AG10803 (cell line): ENCODE data around the gene SPPL2B.
"Not testable (repeated sequence)": the region's sequence is repeated elsewhere in the genome, so short reads cannot be mapped to it uniquely, and the experiment has no call there.

Source experiments
- DNase-seq: peaks from one replicate; pipeline ENCODE4 v3.0.0; 2010; ENCODE audit warnings: low read depth
- H3K4me3 ChIP-seq: 2 replicates; pipeline ENCODE4 v1.5.1; 2011; ENCODE audit warnings: mild to moderate bottlenecking, low read length, control low read depth
- TF ChIP-seq, protein P1 (sequence below): conservative IDR thresholded peaks from 2 replicates; pipeline ENCODE4 v1.5.1; 2011; ENCODE audit warnings: mild to moderate bottlenecking, low read length, control low read depth, inconsistent platforms

Gene SPPL2B

DNA sequence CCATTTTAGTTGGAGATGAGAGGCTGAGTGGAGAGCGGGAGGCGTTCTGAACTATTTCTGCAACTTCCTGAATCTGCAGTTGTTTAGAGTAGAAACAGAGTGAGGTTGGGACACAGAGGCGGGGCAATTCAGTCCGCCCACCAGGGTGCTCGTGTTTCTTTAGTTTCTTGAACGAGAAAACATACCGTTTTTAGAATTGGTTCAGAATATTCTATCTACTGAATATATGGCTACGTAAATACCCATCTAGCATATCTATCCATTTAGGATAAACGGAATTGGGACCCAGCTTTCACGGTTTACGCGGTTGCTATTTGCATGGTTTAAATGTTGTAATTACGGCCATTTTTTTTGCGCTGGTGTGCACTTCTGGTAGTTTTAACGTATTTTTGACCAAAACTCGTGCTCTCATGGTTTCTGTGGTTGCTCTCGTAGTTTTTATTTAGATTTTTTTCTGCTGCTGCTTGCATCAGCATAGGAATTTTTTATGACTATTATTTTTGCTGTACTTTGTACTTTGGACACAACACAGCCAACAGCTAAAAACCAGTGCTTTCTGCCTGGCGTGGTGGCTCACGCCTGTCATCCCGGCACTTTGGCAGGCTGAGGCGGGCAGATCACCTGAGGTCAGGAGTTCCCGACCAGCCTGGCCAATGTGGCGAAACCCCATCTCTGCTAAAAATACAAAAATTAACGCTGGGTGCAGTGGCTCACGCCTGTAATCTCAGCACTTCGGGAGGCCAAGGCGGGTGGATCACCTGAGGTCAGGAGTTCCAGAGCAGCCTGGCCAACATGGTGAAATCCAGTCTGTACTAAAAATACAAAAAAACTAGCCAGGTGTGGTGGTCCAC lies 66.2 kb downstream of the SPPL2B start:
- TF ChIP-seq, protein P1, sequence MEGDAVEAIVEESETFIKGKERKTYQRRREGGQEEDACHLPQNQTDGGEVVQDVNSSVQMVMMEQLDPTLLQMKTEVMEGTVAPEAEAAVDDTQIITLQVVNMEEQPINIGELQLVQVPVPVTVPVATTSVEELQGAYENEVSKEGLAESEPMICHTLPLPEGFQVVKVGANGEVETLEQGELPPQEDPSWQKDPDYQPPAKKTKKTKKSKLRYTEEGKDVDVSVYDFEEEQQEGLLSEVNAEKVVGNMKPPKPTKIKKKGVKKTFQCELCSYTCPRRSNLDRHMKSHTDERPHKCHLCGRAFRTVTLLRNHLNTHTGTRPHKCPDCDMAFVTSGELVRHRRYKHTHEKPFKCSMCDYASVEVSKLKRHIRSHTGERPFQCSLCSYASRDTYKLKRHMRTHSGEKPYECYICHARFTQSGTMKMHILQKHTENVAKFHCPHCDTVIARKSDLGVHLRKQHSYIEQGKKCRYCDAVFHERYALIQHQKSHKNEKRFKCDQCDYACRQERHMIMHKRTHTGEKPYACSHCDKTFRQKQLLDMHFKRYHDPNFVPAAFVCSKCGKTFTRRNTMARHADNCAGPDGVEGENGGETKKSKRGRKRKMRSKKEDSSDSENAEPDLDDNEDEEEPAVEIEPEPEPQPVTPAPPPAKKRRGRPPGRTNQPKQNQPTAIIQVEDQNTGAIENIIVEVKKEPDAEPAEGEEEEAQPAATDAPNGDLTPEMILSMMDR = no peak
- no peak for DNase-seq

GRCh38 chr19:2395293-2395829 lies 66.9 kb downstream of the SPPL2B start:
- not testable (repeated sequence) for H3K4me3 ChIP-seq, DNase-seq

More for the DNA sequence above, 66.2 kb downstream of the SPPL2B start:
- no peak overlapping the region for H3K4me3 ChIP-seq

DNA sequence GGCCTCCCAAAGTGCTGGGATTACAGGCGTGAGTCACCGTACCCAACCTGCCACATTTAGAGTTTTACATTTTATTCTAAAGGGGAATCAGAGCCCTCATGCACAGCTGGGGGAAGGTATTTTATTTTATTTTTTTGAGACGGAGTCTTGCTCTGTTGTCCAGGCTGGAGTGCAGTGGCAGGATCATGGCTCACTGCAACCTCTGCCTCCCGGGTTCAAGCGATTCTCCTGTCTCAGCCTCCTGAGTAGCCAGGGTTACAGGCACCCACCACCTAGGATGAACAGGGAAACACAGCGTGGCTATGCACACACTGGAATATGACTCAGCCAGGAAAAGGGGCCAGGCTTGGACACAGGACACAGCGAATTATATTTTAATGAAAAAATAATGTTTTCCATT lies 68.7 kb downstream of the SPPL2B start:
- H3K4me3 ChIP-seq, DNase-seq: not testable (repeated sequence)

GRCh38 chr19:2398735-2399305 lies 70.3 kb downstream of the SPPL2B start:
- TF ChIP-seq, protein P1 = no peak
- no peak overlapping the region for H3K4me3 ChIP-seq
- no peak for DNase-seq

DNA sequence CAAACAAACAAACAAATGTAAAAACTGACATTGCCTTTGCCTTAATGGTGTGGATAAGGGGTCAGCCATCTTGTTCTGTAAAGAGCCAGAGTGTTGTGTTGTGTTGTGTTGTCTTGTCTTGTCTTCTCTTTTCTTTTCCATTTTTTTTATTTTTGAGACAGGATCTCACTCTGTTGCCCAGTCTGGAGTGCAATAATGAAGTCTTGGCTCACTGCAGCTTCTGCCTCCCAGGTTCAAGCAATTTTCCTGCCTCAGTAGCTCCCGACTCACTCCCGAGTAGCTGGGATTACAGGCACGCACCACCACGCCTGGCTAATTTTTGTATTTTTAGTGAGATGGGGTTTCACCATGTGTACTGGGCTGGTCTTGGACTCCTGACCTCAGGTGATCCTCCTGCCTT lies 71.1 kb downstream of the SPPL2B start:
- H3K4me3 ChIP-seq = no peak overlapping the region
- DNase-seq = no peak
- TF ChIP-seq, protein P1 = no peak
